SIG-M5 treated with dmso at 0.1 percent for 504 hours (cell line): Measurements from ENCODE around the gene GRID2.

Source experiments
- DNase-seq: peaks from one replicate; lab custom pipeline; 2025; ENCODE audit not compliant: unreplicated experiment; lab: John Stamatoyannopoulos, UW

Gene GRID2

GRCh38 chr4:93775551-93775950 is 1471.8 kb downstream of the GRID2 start:
- DNase-seq, result no peak

DNA sequence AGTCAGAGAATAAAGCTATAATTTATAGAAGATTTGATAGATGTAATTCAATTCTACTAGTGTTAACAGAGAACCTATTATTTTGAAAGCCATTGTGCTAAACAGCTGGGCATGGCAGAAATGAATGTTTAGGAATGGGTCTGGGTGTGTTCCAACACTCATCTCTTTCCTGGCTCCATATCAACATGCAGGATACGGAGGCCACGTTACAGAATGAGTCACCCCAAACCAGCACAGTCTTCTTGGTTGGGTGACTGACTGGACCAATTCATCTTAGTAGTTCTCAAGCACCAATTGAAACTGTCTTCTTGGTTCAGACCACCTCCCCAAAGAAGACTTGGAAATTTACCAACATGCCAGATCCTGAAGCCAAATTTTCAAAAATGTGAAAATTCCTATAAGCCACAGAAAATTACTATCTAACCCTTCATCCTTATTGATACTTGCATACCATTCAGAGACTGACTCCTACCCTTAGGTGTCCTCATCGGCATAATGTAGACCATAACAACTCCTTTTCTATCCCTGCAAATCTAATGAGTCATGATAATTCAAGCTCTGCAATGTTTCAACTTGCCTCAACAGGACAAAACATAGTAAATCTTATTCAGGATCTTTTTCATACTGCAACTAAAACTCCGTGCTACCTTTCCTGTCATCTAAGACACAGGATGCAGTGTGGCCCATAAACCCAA is 1472.8 kb downstream of the GRID2 start:
- DNase-seq, result no peak

DNA sequence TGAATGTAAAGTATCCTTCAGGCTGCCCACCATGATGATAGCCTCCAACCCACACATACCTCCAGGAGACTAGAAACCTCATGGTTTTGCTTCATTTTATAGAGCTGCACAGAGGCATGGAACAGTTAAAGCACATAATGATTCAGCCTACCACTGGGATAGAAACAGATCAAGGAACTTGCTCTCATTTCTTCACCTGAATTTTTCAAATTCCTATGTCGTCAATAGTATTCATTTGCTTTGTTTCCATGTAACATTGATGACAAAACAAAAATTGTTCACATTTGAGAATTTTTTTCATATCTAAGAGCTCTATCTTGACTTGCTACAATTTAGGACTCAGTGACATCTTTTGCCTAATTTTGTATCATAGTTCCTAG is 1473.3 kb downstream of the GRID2 start:
- DNase-seq, result no peak

GRCh38 chr4:93779228-93779627 is 1475.5 kb downstream of the GRID2 start:
- DNase-seq, result no peak

DNA sequence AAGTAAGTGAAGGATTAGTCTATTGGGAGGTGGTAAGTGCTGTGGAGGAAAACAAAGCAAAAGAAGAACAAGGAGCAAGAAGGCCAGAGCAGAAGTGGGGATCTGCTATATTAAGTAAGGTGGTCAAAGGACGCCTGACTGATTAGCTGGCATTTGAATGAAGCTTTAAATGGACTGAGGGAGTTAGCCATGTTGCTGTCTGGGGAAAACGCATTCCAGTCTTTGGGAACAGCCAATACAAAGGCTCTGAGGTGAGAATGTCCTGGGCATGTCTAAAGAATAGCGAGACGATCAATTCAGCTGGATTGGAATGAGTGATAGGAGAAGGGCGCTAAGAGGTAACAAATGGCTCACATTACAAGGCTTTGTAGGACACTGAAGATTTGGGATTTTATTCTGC is 1476.3 kb downstream of the GRID2 start:
- DNase-seq, result no peak

DNA sequence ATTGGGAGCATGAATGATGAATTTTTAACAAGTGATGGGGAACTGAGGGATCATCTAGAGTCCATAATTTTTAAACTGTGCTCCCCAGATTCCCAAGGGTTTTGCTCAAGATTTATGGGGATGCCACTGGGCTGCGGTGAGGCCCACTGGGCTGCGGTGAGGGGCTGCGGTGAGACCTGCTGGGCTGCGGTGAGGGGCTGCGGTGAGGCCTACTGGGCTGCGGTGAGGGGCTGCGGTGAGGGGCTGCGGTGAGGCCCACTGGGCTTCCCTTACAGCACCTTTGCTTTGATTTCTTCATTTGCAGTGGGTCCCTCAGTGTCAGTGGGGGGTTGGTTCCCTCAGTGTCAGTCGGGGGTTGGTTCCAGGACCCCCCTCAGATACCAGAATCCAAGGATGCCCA is 1477.4 kb downstream of the GRID2 start:
- DNase-seq, result no peak

DNA sequence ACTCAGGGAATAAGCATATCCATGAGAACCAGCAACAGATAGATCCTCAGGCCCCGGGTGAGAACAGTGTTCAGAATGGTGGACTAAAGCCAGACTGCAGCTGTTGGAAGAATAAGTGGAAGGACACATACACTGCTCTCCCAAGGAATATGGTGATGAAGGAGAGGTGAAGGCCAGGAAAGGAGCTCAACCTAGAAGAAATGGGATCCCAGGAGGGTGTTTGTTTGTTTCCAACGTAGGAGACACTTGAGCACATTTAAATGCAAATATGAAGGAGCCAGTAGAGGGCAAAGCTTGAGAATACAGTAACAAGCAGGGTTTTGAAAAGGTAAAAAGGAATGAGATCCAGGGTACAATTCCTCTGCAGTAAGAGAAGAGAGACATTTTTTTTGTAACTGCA is 1482.4 kb downstream of the GRID2 start:
- DNase-seq, result no peak

DNA sequence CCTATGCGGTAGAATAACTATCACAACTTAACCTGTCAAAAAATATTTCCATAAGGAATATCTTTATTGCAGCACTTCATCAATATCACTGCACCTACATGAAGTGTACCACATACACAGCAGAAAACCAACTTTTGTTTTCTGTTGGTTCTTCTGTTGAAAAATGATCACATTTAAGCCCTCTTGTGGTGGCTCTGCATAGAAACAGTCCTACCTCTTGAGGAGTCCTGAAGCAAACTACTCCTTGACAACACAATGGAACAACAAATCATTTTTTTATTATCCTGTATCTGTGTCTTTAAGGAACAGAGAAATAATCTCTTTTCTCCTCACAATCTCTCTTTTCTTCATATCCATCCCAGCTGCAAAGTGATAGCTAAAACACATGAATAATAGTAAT is 1484.9 kb downstream of the GRID2 start:
- DNase-seq, result peak; percentile 1

DNA sequence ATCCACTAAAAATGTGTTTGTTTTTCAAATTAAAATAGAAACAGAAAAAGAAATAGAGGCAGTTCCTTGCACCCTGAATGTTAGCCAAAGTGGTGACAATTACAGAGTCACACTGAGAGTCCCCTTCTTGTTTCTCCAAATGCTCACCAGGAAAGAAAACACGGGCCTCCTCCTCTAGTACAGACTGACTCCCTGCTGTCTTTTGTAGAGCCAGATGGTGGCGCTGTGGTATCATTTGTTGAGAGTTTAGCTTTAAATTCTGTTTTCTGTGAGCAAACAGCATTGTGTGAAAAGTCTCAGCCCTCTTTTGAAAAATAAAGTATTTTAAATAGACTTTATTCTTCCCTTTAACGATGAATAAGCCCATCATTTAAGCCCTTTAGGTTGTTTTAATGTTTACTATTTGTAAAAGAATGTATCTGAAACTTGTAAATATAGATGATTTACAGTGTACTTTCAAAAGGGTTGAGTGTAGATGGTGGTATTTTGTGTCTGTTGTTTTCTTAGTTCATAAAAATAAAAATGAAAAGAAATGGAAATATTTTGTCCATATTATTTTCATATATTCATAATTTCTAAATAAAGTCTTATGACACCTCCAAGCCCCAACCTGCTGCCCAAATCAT is 1487.9 kb downstream of the GRID2 start:
- peak; percentile 59 for DNase-seq

DNA sequence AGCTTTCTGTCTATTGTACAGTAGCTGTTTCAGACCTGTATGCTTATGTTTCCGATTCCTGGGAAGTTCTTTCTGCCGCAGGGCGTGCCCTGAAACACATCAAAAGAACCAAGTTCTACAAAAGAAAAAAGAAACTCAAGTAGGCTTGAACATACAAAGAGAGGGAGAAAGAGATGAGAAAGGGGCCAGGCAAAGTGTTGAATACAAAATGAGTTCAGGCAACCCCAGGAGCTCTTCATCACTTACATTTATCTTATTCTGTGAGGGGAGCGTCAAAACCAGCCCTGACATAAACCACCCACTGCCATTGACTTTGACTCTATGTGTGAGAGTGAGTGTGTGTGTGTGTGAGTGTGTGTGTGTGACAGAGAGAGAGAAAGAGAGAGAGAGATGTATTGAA is 1498.3 kb downstream of the GRID2 start:
- no peak for DNase-seq

DNA sequence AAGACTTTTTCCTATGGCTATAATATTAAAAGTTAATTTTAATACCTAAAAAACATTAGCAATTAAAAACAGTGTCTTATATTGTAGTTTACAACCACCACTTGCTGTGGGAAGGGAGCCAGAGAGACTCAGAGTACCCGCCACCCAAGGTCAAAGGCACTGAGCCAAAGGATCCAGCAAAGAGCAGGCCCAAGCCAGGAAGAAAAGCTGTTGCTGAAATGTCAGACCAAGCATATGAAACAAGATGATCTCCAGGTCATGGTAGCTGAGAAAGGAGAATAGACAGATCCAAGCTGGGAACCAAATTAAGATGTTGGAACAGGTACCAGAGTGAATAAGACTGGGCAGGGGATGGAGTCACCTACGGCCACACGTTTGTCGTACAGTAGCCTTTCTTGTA is 1506.0 kb downstream of the GRID2 start:
- DNase-seq, result no peak

DNA sequence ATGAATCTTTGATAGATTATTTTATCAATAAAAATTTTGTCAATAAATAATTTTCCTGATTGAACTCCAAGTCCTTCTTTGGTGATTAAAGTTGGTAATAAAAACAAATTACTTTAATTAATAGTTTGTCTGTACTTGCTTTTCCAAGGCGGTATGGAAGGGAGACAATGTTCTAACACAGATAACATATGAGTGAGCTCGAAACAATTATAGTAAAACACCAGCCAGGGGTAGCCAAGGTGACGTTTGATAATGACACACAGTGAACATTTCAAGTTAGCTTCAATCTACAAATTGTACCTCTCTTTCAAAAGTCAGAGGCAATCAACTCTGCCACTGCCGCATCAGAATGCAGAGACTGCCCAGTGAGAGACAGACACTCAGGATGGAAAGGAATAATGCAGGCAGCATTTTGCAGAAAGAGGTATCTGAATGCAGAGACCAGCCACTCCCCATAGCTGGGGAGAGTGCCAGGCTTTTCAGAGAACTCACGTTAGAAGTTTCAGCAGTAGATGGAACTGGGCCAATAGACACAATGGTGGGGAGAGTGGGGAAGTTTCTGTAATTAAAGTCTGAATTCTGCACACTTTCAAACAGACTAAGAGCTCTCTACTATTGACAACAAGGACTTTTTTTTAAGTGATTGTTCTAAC is 1506.7 kb downstream of the GRID2 start:
- DNase-seq, result no peak

GRCh38 chr4:93813092-93813491 is 1509.3 kb downstream of the GRID2 start:
- no peak for DNase-seq

GRCh38 chr4:93814141-93814540 is 1510.4 kb downstream of the GRID2 start:
- no peak for DNase-seq

DNA sequence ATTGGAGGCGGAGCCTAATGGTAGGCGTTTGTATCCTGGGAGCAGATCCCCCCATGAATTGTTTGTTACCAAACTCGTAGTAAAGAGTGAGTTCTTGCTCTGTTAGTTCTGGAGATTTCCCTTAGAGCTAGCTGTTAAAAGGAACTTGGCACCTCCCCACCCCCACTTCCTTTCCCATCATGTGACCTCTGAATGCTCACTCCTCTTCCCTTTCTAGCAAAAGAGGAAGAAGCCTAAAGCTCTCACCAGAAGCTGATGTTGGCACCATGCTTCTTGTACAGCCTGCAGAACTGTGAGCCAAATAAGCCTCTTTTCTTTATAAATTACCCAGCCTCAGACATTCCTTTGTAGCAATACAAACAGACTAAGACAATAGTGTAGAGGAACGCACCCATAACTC is 1511.0 kb downstream of the GRID2 start:
- peak; percentile 52 for DNase-seq
